PC-3 (cell line): ENCODE data around the gene ODAPH. TPM values are rescaled to one million over a fixed set of nuclear protein-coding genes. Genes with fewer than 3 reads are reported as not detected.
"Not testable (repeated sequence)": the region's sequence is repeated elsewhere in the genome, so short reads cannot be mapped to it uniquely, and the experiment has no call there.

Experiments
- ATAC-seq: fragments of 200-7000 bp; cut with Tn5 transposase; 2 replicates; pipeline ENCODE4 v1.9.1; 2020; ENCODE audit warnings: mild to moderate bottlenecking, moderate library complexity
- BruUV-seq: library from RNA; stranded (reverse); fragments of 400-500 nt; replicated peaks from 2 replicates; lab custom pipeline; 2021; lab: Mats Ljungman, UMichigan
- CTCF ChIA-PET: fragments of 300-600 bp; sonication (Branson Sonifier 250); formaldehyde crosslinking; loops from one replicate; lab custom pipeline; 2022; ENCODE audit warnings: antibody characterized with exemption; lab: Charles Lee
- POLR2A ChIA-PET: fragments of 300-600 bp; sonication (Branson Sonifier 250); formaldehyde crosslinking; loops from one replicate; lab custom pipeline; 2022; ENCODE audit warnings: antibody characterized with exemption; ENCODE audit not compliant: unreplicated experiment; lab: Charles Lee
- DNase-seq: peaks from one replicate; pipeline ENCODE4 v3.0.0-alpha.2; 2015
- H2AFZ ChIP-seq: fragments of 300-600 bp; sonication (generic); 2 replicates; pipeline ENCODE4 v1.6.0; 2016; ENCODE audit warnings: antibody characterized with exemption, low read length
- H3F3A ChIP-seq: fragments of 300-600 bp; sonication (generic); one replicate; pipeline ENCODE4 v1.6.0; 2017; ENCODE audit warnings: antibody characterized with exemption, low read length, control low read depth, mild to moderate bottlenecking; ENCODE audit not compliant: unreplicated experiment
- H3K27ac ChIP-seq: fragments of 300-600 bp; sonication (generic); 2 replicates; pipeline ENCODE4 v1.5.1; 2016; ENCODE audit warnings: mild to moderate bottlenecking, low read length
- H3K27me3 ChIP-seq: fragments of 300-600 bp; sonication (generic); 2 replicates; pipeline ENCODE4 v1.6.1; 2016; ENCODE audit warnings: low read length, mixed read lengths
- H3K36me3 ChIP-seq: fragments of 300-600 bp; sonication (generic); 2 replicates; pipeline ENCODE4 v1.6.1; 2016; ENCODE audit warnings: low read depth, mixed run types, low read length, mixed read lengths
- H3K4me1 ChIP-seq: fragments of 300-600 bp; sonication (generic); 2 replicates; pipeline ENCODE4 v1.5.1; 2016; ENCODE audit warnings: low read length; ENCODE audit not compliant: insufficient read depth
- H3K4me2 ChIP-seq: fragments of 300-600 bp; sonication (generic); 2 replicates; pipeline ENCODE4 v1.6.0; 2016; ENCODE audit warnings: low read length
- H3K4me3 ChIP-seq: fragments of 300-600 bp; sonication (generic); 2 replicates; pipeline ENCODE4 v1.5.1; 2016; ENCODE audit warnings: mild to moderate bottlenecking, low read length, mixed read lengths
- H3K79me2 ChIP-seq: fragments of 300-600 bp; sonication (generic); 2 replicates; pipeline ENCODE4 v1.6.1; 2017; ENCODE audit warnings: low read length, mixed read lengths
- H3K9ac ChIP-seq: fragments of 300-600 bp; sonication (generic); 2 replicates; pipeline ENCODE4 v1.6.0; 2016; ENCODE audit warnings: mild to moderate bottlenecking, low read length
- H3K9me2 ChIP-seq: fragments of 300-600 bp; sonication (generic); replicated peaks from 2 replicates; pipeline ENCODE4 v1.6.1; 2016; ENCODE audit warnings: mixed run types, low read length, mixed read lengths
- H3K9me3 ChIP-seq: fragments of 300-600 bp; sonication (generic); 2 replicates; pipeline ENCODE4 v1.6.1; 2016; ENCODE audit warnings: low read length, mixed read lengths
- H4K20me1 ChIP-seq: fragments of 300-600 bp; sonication (generic); 2 replicates; pipeline ENCODE4 v1.6.1; 2016; ENCODE audit warnings: low read length, mixed read lengths
- EZH2 ChIP-seq: fragments of 300-600 bp; sonication (generic); IDR thresholded peaks from one replicate; pipeline ENCODE4 v1.6.1; 2017; ENCODE audit warnings: antibody characterized with exemption, mild to moderate bottlenecking, low read length; ENCODE audit not compliant: unreplicated experiment
- EZH2phosphoT487 ChIP-seq: fragments of 300-600 bp; sonication (generic); IDR thresholded peaks from 2 replicates; pipeline ENCODE4 v1.6.1; 2018; ENCODE audit warnings: mild to moderate bottlenecking, antibody characterized with exemption, low read length, borderline replicate concordance
- intact Hi-C: fragments of 100-400 bp; cut with micrococcal nuclease; formaldehyde crosslinking; loops from 2 replicates; pipeline ENCODE4 v1.9.0; 2023
- total RNA-seq: library from RNA; depleted of rRNA; stranded (reverse); fragments of >200 nt; gene quantifications from 2 replicates; pipeline ENCODE4 v1.2.3, GENCODE V29; 2014
- TF ChIP-seq, protein P1 (sequence below): fragments of 300-600 bp; sonication (generic); conservative IDR thresholded peaks from 2 replicates; pipeline ENCODE4 v1.5.1; 2017; ENCODE audit warnings: antibody characterized with exemption, low read depth, mild to moderate bottlenecking, low read length

The ODAPH gene
- total RNA-seq, 1 experiment from 2014 or later = not detected

DNA sequence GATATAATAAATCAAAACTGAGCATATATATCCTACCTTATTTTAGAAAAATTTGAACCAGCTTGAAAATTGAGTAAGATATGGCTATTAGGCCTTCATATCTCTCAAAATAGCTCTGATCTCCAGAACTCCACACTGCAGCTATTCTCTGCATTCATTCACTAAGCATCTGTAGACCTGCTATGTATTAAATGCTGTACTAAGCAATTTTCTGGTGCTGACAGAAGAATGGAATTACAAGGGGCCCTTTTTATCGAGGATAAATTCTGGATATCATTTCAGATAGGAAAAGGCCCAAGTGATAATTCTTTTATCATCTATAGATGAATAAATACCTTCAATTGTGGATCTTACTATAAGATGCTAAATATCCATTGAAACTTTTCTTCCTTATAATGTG is 39.7 kb upstream of the ODAPH start:
- no peak overlapping the region for H3K27ac ChIP-seq
- no peak for DNase-seq
- intact Hi-C loops = no loop called here
- CTCF ChIA-PET = no interaction called here
- peaks cover 32% of the 10 kb centered on the region for H3K4me1 ChIP-seq
- H3K4me3 ChIP-seq = no peak overlapping the region; the same call in 1 of the 2 replicates
- H2AFZ ChIP-seq = no peak overlapping the region
- H3K9ac ChIP-seq = no peak overlapping the region
- ATAC-seq = no peak
- no peaks in the 10 kb centered on the region for H3F3A ChIP-seq
- 0 out of 2 replicates have a peak, but pooled peaks cover 4% of the 10 kb centered on the region for H3K36me3 ChIP-seq
- no peak for TF ChIP-seq EZH2phosphoT487
- POLR2A ChIA-PET = no interaction called here
- H3K79me2 ChIP-seq = peaks cover 43% of the 10 kb centered on the region
- peak overlapping the region; percentile 90 for H3K4me2 ChIP-seq
- no peaks in the 10 kb centered on the region for H3K9me3 ChIP-seq
- no TSS peak for BruUV-seq
- H3K27me3 ChIP-seq = no peaks in the 10 kb centered on the region
- no peaks in the 10 kb centered on the region for H3K9me2 ChIP-seq
- H4K20me1 ChIP-seq = no peaks in the 10 kb centered on the region

DNA sequence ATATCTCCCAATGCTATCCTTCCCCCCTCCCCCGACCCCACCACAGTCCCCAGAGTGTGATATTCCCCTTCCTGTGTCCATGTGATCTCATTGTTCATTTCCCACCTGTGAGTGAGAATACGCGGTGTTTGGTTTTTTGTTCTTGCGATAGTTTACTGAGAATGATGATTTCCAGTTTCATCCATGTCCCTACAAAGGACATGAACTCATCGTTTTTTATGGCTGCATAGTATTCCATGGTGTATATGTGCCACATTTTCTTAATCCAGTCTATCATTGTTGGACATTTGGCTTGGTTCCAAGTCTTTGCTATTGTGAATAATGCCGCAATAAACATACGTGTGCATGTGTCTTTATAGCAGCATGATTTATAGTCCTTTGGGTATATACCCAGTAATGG is 36.4 kb upstream of the ODAPH start:
- H3K79me2 ChIP-seq = peaks cover 13% of the 10 kb centered on the region
- H3K4me1 ChIP-seq = peaks cover 12% of the 10 kb centered on the region
- POLR2A ChIA-PET, H3K36me3 ChIP-seq, H3K27me3 ChIP-seq, H3F3A ChIP-seq, H3K27ac ChIP-seq, H3K9me2 ChIP-seq, H3K9ac ChIP-seq, CTCF ChIA-PET, DNase-seq, ATAC-seq, BruUV-seq, H3K9me3 ChIP-seq, H4K20me1 ChIP-seq, H3K4me2 ChIP-seq, intact Hi-C loops, H3K4me3 ChIP-seq, H2AFZ ChIP-seq: not testable (repeated sequence)

DNA sequence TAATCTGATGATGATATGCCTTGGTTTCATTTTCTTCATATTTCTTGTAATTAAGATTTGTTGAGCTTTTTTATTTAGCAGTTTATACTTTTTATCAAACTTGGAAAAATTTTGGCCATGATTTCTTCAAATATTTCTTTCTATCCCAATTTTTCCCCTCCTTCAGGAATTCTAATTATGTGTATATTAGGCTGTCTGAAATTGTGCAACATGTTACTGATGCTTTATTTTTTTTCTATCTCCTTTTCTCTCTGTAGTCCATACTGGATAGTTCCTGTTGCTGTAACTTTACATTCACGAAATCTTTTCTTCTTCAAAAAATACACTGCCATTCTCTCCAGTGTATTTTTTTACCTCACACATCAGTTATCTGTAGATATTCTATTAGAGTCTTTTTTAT is 30.8 kb upstream of the ODAPH start:
- Histone ChIP-seq H3F3A (no peaks in the 10 kb centered on the region), H3K9me2 (no peaks in the 10 kb centered on the region), H3K4me3 (no peak overlapping the region), H3K27me3 (no peaks in the 10 kb centered on the region), H3K9me3 (no peaks in the 10 kb centered on the region), H3K79me2 (no peaks in the 10 kb centered on the region), H3K4me1 (no peaks in the 10 kb centered on the region), H3K9ac (no peak overlapping the region), H3K36me3 (peaks cover 22% of the 10 kb centered on the region; the same call in 1 of the 2 replicates), H3K27ac (no peak overlapping the region), H4K20me1 (no peaks in the 10 kb centered on the region), H2AFZ (no peak overlapping the region), H3K4me2 (no peak overlapping the region)
- ChIA-PET POLR2A (no interaction called here), CTCF (no interaction called here)
- ATAC-seq (no peak), DNase-seq (no peak)
- TF ChIP-seq, protein P1, sequence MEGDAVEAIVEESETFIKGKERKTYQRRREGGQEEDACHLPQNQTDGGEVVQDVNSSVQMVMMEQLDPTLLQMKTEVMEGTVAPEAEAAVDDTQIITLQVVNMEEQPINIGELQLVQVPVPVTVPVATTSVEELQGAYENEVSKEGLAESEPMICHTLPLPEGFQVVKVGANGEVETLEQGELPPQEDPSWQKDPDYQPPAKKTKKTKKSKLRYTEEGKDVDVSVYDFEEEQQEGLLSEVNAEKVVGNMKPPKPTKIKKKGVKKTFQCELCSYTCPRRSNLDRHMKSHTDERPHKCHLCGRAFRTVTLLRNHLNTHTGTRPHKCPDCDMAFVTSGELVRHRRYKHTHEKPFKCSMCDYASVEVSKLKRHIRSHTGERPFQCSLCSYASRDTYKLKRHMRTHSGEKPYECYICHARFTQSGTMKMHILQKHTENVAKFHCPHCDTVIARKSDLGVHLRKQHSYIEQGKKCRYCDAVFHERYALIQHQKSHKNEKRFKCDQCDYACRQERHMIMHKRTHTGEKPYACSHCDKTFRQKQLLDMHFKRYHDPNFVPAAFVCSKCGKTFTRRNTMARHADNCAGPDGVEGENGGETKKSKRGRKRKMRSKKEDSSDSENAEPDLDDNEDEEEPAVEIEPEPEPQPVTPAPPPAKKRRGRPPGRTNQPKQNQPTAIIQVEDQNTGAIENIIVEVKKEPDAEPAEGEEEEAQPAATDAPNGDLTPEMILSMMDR = no peak
- TF ChIP-seq EZH2 = no peak
- no peak for TF ChIP-seq EZH2phosphoT487
- no TSS peak for BruUV-seq
- intact Hi-C loops = no loop called here

DNA sequence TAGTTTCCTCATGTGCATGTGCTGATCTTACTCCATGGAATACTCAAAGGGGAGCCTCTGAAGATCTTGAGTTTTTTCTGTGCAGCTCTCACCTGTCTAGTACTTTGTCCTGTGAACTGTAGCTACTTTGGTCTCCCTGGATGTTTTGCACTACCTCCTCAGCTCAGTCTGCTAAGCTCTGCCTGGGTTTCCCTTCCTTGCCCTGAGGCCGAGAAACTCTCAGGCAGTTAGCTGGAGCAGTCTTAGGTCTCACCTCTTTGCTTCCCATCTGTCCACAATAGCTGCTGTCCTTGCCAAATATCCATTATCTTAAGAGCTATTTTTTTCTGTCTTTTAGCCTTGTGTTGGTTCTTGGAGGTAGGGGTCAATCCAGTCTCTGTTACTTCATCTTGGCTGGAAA is 30.0 kb upstream of the ODAPH start:
- Histone ChIP-seq H3K36me3 (peaks cover 30% of the 10 kb centered on the region; the same call in 1 of the 2 replicates), H3K27ac (no peak overlapping the region), H4K20me1 (no peaks in the 10 kb centered on the region), H3K4me2 (no peak overlapping the region), H3K4me1 (no peaks in the 10 kb centered on the region), H3K9me2 (no peaks in the 10 kb centered on the region), H3K9me3 (no peaks in the 10 kb centered on the region), H3K9ac (no peak overlapping the region), H2AFZ (no peak overlapping the region), H3K79me2 (no peaks in the 10 kb centered on the region), H3K27me3 (no peaks in the 10 kb centered on the region), H3F3A (no peaks in the 10 kb centered on the region), H3K4me3 (no peak overlapping the region)
- DNase-seq (no peak), ATAC-seq (no peak)
- no TSS peak for BruUV-seq
- TF ChIP-seq, protein P1 = no peak
- no peak for TF ChIP-seq EZH2phosphoT487
- ChIA-PET POLR2A (no interaction called here), CTCF (interaction anchor here (0.6 kb wide), 1 partner anchor 215 kb away, joined by 4 read pairs; no protein-coding TSS in a partner anchor)
- intact Hi-C loops = no loop called here
